Fibroblast of the aortic adventitia (primary cell): ENCODE measurements around the gene SLU7. TPM values are rescaled to one million over a fixed set of nuclear protein-coding genes. Genes with fewer than 3 reads are reported as not detected.

ENCODE experiments used
- DNase-seq: peaks from one replicate; pipeline ENCODE4 v3.0.0-alpha.2; 2010; ENCODE audit warnings: low read depth
- H3K4me3 ChIP-seq: 2 replicates; pipeline ENCODE4 v1.5.1; 2011; ENCODE audit warnings: low read depth, mild to moderate bottlenecking, control low read depth, low read length, moderate library complexity
- CTCF ChIP-seq: IDR thresholded peaks from 2 replicates; pipeline ENCODE4 v1.5.1; 2011; ENCODE audit warnings: mild to moderate bottlenecking, low read length, control low read depth, inconsistent platforms; ENCODE audit not compliant: insufficient read depth
- total RNA-seq: library from RNA; depleted of rRNA; stranded (reverse); fragments of >200 nt; gene quantifications from 2 replicates; pipeline ENCODE4 v1.2.3, GENCODE V29; 2012; ENCODE audit warnings: low replicate concordance

Gene SLU7
- total RNA-seq, 1 donor = 69.7 TPM

GRCh38 chr5:160369990-160370712 lies 48.7 kb downstream of the SLU7 start, which contains the start of gene C1QTNF2:
Gene C1QTNF2 (minus strand): TSS chr5:160370626. CDS start chr5:160355011, 15,615 bp downstream.
- peak within 1 kb of the TSS; percentile 68 for H3K4me3 ChIP-seq
- DNase-seq = peak; percentile 72
- no peak for TF ChIP-seq CTCF

DNA sequence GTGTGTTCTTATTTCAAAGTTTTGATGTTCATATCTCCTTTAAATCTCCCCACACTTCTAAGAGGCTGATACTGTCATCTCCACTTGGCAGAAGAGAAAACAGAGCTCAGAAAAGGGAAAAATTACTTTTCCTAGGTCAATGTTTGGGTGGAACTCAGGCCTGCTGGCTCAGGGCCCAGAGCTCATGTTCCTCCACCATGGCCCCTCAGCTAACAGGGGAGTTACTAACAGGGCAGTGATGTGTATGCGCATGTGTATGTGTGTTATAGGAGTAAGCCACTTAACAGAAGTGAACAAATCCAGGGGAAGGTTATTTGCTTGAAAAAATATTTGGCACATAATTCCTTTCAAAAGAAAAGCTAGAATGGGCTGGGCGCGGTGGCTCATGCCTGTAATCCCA lies 51.0 kb downstream of the SLU7 start:
- DNase-seq = no peak
- no peak for TF ChIP-seq CTCF
- no peak overlapping the region for H3K4me3 ChIP-seq

- no peak overlapping the region for H3K4me3 ChIP-seq
- no peak for TF ChIP-seq CTCF
- DNase-seq = no peak
Observed at GRCh38 chr5:160367261-160367660, 51.6 kb downstream of the SLU7 start.

GRCh38 chr5:160366230-160366629 lies 52.7 kb downstream of the SLU7 start:
- no peak for DNase-seq
- TF ChIP-seq CTCF = no peak
- no peak overlapping the region for H3K4me3 ChIP-seq

DNA sequence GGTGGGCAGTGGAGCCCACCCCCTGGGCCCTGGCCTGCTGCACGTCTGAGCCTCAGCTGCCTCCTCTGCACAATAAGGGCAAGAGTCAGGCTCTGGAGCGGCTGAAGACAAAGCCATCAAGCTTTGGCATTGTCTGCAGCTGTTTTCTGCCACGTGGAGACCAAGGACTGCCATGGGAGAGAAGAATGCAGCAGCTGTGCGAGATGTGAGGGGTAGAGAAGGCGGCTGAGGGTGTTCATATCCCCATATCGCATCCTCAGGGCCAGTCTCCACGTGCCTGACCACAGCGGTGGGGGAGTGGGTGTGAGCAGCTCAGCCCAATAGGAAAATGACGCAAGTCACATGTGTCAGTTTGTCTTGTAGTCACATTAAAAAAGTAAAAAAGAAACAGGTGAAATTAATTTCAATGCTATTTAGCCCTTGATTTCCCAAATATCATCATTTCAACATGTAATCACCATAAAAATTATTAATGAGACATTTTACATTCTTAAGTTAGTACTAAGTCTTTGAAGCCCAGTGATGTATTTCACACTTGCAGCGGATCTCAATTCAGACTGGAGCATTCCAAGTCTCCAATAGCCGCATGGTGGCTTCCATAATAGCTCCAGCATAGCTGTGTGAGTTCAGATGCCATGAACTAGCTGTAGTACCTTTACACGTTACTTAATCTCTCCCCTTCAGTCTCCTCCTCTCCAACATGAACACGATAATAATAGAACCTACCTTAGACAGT lies 55.1 kb downstream of the SLU7 start:
- DNase-seq = no peak

GRCh38 chr5:160363211-160363610 lies 55.7 kb downstream of the SLU7 start:
- DNase-seq = peak; percentile 13
- no peak for TF ChIP-seq CTCF

More for the DNA sequence above, 55.1 kb downstream of the SLU7 start:
- TF ChIP-seq CTCF = no peak
- H3K4me3 ChIP-seq = no peak overlapping the region

More at GRCh38 chr5:160363211-160363610, 55.7 kb downstream of the SLU7 start:
- H3K4me3 ChIP-seq = no peak overlapping the region
